ENCODE measurements around the gene TECPR2.

DNA sequence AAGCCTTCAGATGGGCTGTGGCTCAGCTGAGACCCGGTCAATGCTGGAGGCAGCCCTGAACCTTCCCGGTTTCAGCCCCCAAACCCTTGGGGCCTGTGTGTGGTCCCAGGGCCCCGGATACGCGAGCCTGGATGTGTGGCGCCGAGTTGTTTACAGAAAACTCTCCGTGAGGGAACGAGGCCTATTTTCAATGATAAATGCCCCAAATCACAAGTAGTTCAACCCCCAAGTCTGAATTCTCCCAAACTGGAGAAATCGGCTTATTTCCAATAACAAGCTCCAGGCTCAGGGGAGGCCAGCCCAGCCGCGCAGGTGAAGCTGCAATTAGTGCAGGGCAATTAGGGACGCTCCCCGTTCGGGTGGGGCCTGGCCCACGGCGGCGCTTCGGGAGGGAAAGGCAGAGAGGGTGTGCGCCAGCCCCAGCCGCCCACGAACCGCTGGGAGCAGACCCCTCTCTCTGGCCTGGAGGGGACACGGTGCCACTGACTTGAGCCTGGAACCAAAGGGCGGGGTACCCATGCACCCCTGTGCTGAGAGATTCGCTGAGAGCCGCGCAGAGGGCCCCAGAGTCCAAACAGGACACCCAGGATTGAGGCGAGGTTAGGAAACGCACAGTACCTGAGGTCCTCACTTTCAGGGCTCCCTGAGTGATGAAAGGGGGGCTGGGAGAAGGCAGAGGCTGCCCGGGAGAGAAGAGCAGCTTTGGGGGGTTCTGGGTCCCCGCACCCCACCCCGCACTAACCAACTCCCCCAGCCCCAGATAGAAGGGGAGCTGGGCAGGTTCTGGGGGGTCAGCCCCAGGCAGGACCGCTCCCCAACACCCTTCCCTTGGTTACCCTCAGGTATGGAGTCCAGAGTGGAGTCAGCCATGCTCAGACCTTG lies 161.1 kb downstream of the TECPR2 start:
- TF ChIP-seq SP1 (IDR thresholded peaks at IDR 0.05) (no peak), PKNOX1 (IDR thresholded peaks at IDR 0.05) (no peak), ARNT (IDR thresholded peaks at IDR 0.05) (no peak), FOXA1 (IDR thresholded peaks at IDR 0.05) (no peak), SUZ12 (IDR thresholded peaks at IDR 0.05) (no peak), FOXK2 (IDR thresholded peaks at IDR 0.05) (no peak), BHLHE40 (IDR thresholded peaks at IDR 0.05; ENCODE audit: borderline replicate concordance) (no peak), FOXM1 (IDR thresholded peaks at IDR 0.05; ENCODE audit: borderline replicate concordance) (no peak), ELF4 (IDR thresholded peaks at IDR 0.05) (no peak), HDGF (IDR thresholded peaks at IDR 0.05; ENCODE audit: borderline replicate concordance) (no peak), TARDBP (IDR thresholded peaks at IDR 0.05) (no peak), L3MBTL2 (conservative IDR thresholded peaks at IDR 0.05) (no peak)

All from HEK293T (cell line).